Activated CD4-positive, alpha-beta T cell treated with anti-CD3 and anti-CD28 coated beads, Interleukin-2, amount 10 ng/mL, durations not matched to agents 7 days and 5 days (primary cell): ENCODE data around the gene NDUFS3. TPM values are rescaled to one million over a fixed set of nuclear protein-coding genes. Genes with fewer than 3 reads are reported as not detected.

Experiments used
- CTCF ChIA-PET: fragments of 350-600 bp; sonication (Branson Sonifier 250); formaldehyde crosslinking; loops from one replicate; lab custom pipeline; 2021; ENCODE audit warnings: antibody characterized with exemption; lab: Charles Lee
- POLR2A ChIA-PET: fragments of 350-600 bp; sonication (Branson Sonifier 250); formaldehyde crosslinking; loops from one replicate; lab custom pipeline; 2021; ENCODE audit warnings: antibody characterized with exemption; lab: Charles Lee
- DNase-seq: peaks from one replicate; pipeline ENCODE4 v3.0.0-alpha.2; 2020
- H3K27ac Mint-ChIP-seq: one replicate; pipeline ENCODE4 v1.8.0; 2021; ENCODE audit warnings: mild to moderate bottlenecking, moderate library complexity, mixed read lengths
- H3K27me3 Mint-ChIP-seq: one replicate; pipeline ENCODE4 v1.8.0; 2021; ENCODE audit warnings: mixed read lengths
- H3K36me3 Mint-ChIP-seq: one replicate; pipeline ENCODE4 v1.8.0; 2021; ENCODE audit warnings: low read depth, mixed read lengths
- H3K4me1 Mint-ChIP-seq: one replicate; pipeline ENCODE4 v1.8.0; 2021; ENCODE audit warnings: mixed read lengths
- H3K4me3 Mint-ChIP-seq: one replicate; pipeline ENCODE4 v1.8.0; 2021; ENCODE audit warnings: mild to moderate bottlenecking, moderate library complexity, mixed read lengths
- H3K9me3 Mint-ChIP-seq: one replicate; pipeline ENCODE4 v1.8.0; 2021; ENCODE audit warnings: mixed read lengths
- total RNA-seq, 2 experiments: library from RNA; stranded (reverse); gene quantifications; one replicate each; pipeline ENCODE4 v1.2.3, GENCODE V29; 2021

NDUFS3 gene
- total RNA-seq, 2 experiments from 2014 or later, result 105 to 110 TPM

- H3K4me3 Mint-ChIP-seq, result peak overlapping the region; percentile 81
- H3K4me1 Mint-ChIP-seq, result peaks cover 30% of the 10 kb centered on the region
- peak overlapping the region; percentile 89 for H3K27ac Mint-ChIP-seq
- H3K9me3 Mint-ChIP-seq, result no peaks in the 10 kb centered on the region
- ChIA-PET CTCF (interaction anchor here (0.6 to 2.9 kb wide), 3 partner anchors 11 to 163 kb away, joined by 3 to 14 read pairs (median 4); partner anchors contain the start of gene CELF1), POLR2A (no interaction called here)
- DNase-seq, result no peak
- H3K27me3 Mint-ChIP-seq, result no peaks in the 10 kb centered on the region
- peaks cover 7% of the 10 kb centered on the region for H3K36me3 Mint-ChIP-seq
Observed at GRCh38 chr11:47564933-47565339, 13.9 kb upstream of the NDUFS3 start.

- Mint-ChIP-seq H3K4me1 (peaks cover 30% of the 10 kb centered on the region), H3K4me3 (peak within 1 kb of the TSS; percentile 81), H3K27me3 (no peaks in the 10 kb centered on the region), H3K27ac (peak within 1 kb of the TSS; percentile 89), H3K36me3 (peaks cover 7% of the 10 kb centered on the region), H3K9me3 (no peaks in the 10 kb centered on the region)
- CTCF ChIA-PET, result interaction anchor here (1.7 to 2.9 kb wide), 3 partner anchors 11 to 49 kb away, joined by 3 to 14 read pairs (median 8); partner anchors contain the start of gene CELF1
- peak; percentile 70 for DNase-seq
- POLR2A ChIA-PET, result interaction anchor here (1.0 kb wide), 1 partner anchor 12 kb away, joined by 3 read pairs; no protein-coding TSS in a partner anchor
Observed at GRCh38 chr11:47565340-47566148, 13.3 kb upstream of the NDUFS3 start, which contains the start of gene PTPMT1. Gene PTPMT1, plus strand, starts transcription at chr11:47565599. Its CDS starts 24 bp downstream, at chr11:47565623.

GRCh38 chr11:47566149-47566698 lies 12.7 kb upstream of the NDUFS3 start:
- Mint-ChIP-seq H3K4me1 (peaks cover 30% of the 10 kb centered on the region), H3K4me3 (peak overlapping the region; percentile 81), H3K27ac (peak overlapping the region; percentile 83), H3K9me3 (no peaks in the 10 kb centered on the region), H3K27me3 (no peaks in the 10 kb centered on the region), H3K36me3 (peaks cover 11% of the 10 kb centered on the region)
- ChIA-PET POLR2A (interaction anchor here (1.0 kb wide), 1 partner anchor 12 kb away, joined by 3 read pairs; no protein-coding TSS in a partner anchor), CTCF (interaction anchor here (0.6 to 2.9 kb wide), 6 partner anchors 10 to 92 kb away, joined by 3 to 14 read pairs (median 3); partner anchors contain the start of gene CELF1)
- DNase-seq, result no peak

- DNase-seq, result no peak
- Mint-ChIP-seq H3K27ac (no peak overlapping the region), H3K9me3 (no peaks in the 10 kb centered on the region), H3K36me3 (peaks cover 38% of the 10 kb centered on the region), H3K27me3 (no peaks in the 10 kb centered on the region), H3K4me3 (no peak overlapping the region), H3K4me1 (peaks cover 22% of the 10 kb centered on the region)
- CTCF ChIA-PET, result interaction anchor here (0.6 to 1.8 kb wide), 4 partner anchors 11 to 52 kb away, joined by 4 to 6 read pairs (median 5); no protein-coding TSS in a partner anchor
- POLR2A ChIA-PET, result interaction anchor here (0.5 kb wide), 1 partner anchor 74 kb away, joined by 3 read pairs; no protein-coding TSS in a partner anchor
Observed at GRCh38 chr11:47569646-47570045, 9.2 kb upstream of the NDUFS3 start.

- H3K4me3 Mint-ChIP-seq, result no peak overlapping the region
- H3K9me3 Mint-ChIP-seq, result no peaks in the 10 kb centered on the region
- CTCF ChIA-PET, result interaction anchor here (0.6 to 1.8 kb wide), 3 partner anchors 10 to 654 kb away, joined by 3 to 6 read pairs (median 3); no protein-coding TSS in a partner anchor
- peaks cover 20% of the 10 kb centered on the region for H3K4me1 Mint-ChIP-seq
- no peaks in the 10 kb centered on the region for H3K27me3 Mint-ChIP-seq
- POLR2A ChIA-PET, result no interaction called here
- no peak for DNase-seq
- peaks cover 45% of the 10 kb centered on the region for H3K36me3 Mint-ChIP-seq
- no peak overlapping the region for H3K27ac Mint-ChIP-seq
Observed at GRCh38 chr11:47570651-47571356, 8.1 kb upstream of the NDUFS3 start.

GRCh38 chr11:47571357-47571729 lies 7.5 kb upstream of the NDUFS3 start:
- ChIA-PET CTCF (interaction anchor here (1.3 kb wide), 1 partner anchor 16 kb away, joined by 3 read pairs; no protein-coding TSS in a partner anchor), POLR2A (no interaction called here)
- Mint-ChIP-seq H3K36me3 (peaks cover 47% of the 10 kb centered on the region), H3K9me3 (no peaks in the 10 kb centered on the region), H3K27ac (no peak overlapping the region), H3K4me1 (peaks cover 16% of the 10 kb centered on the region), H3K27me3 (no peaks in the 10 kb centered on the region), H3K4me3 (no peak overlapping the region)
- DNase-seq, result no peak

- DNase-seq, result no peak
- Mint-ChIP-seq H3K4me1 (peaks cover 11% of the 10 kb centered on the region), H3K27ac (no peak overlapping the region), H3K9me3 (no peaks in the 10 kb centered on the region), H3K36me3 (peaks cover 50% of the 10 kb centered on the region), H3K27me3 (no peaks in the 10 kb centered on the region), H3K4me3 (no peak overlapping the region)
- ChIA-PET CTCF (interaction anchor here (1.3 to 1.4 kb wide), 2 partner anchors 15 to 17 kb away, joined by 3 read pairs; no protein-coding TSS in a partner anchor), POLR2A (no interaction called here)
Observed at GRCh38 chr11:47571895-47572294, 7.0 kb upstream of the NDUFS3 start.

- Mint-ChIP-seq H3K27me3 (no peaks in the 10 kb centered on the region), H3K4me1 (peaks cover 18% of the 10 kb centered on the region), H3K4me3 (no peak overlapping the region), H3K27ac (no peak overlapping the region), H3K9me3 (no peaks in the 10 kb centered on the region), H3K36me3 (peaks cover 56% of the 10 kb centered on the region)
- CTCF ChIA-PET, result interaction anchor here (0.5 to 1.4 kb wide), 2 partner anchors 16 to 293 kb away, joined by 3 to 6 read pairs; no protein-coding TSS in a partner anchor
- POLR2A ChIA-PET, result interaction anchor here (0.6 kb wide), 1 partner anchor 1002 kb away, joined by 3 read pairs; no protein-coding TSS in a partner anchor
- DNase-seq, result no peak
Observed at GRCh38 chr11:47572715-47573255, 6.1 kb upstream of the NDUFS3 start.

- DNase-seq, result no peak
- Mint-ChIP-seq H3K27ac (no peak overlapping the region), H3K4me3 (no peak overlapping the region), H3K9me3 (no peaks in the 10 kb centered on the region), H3K36me3 (peaks cover 57% of the 10 kb centered on the region), H3K27me3 (no peaks in the 10 kb centered on the region), H3K4me1 (peaks cover 22% of the 10 kb centered on the region)
- ChIA-PET POLR2A (no interaction called here), CTCF (interaction anchor here (1.4 kb wide), 1 partner anchor 17 kb away, joined by 3 read pairs; no protein-coding TSS in a partner anchor)
Observed at GRCh38 chr11:47573321-47573720, 5.6 kb upstream of the NDUFS3 start.

GRCh38 chr11:47577460-47578041 lies 1.3 kb upstream of the NDUFS3 start:
- Mint-ChIP-seq H3K36me3 (peaks cover 54% of the 10 kb centered on the region), H3K27ac (peak overlapping the region; percentile 99), H3K4me1 (peaks cover 38% of the 10 kb centered on the region), H3K9me3 (no peaks in the 10 kb centered on the region), H3K27me3 (no peaks in the 10 kb centered on the region), H3K4me3 (peak overlapping the region; percentile 94)
- POLR2A ChIA-PET, result interaction anchor here (0.6 to 1.1 kb wide), 3 partner anchors 11 to 43 kb away, joined by 3 read pairs; no protein-coding TSS in a partner anchor
- DNase-seq, result no peak
- CTCF ChIA-PET, result interaction anchor here (0.5 to 3.8 kb wide), 4 partner anchors 9 to 41 kb away, joined by 3 to 18 read pairs (median 6); partner anchors contain the start of genes CELF1 and PTPMT1

- Mint-ChIP-seq H3K9me3 (no peaks in the 10 kb centered on the region), H3K4me3 (no peak overlapping the region), H3K4me1 (peaks cover 18% of the 10 kb centered on the region), H3K27ac (no peak overlapping the region), H3K27me3 (no peaks in the 10 kb centered on the region), H3K36me3 (peaks cover 29% of the 10 kb centered on the region)
- no peak for DNase-seq
- ChIA-PET POLR2A (no interaction called here), CTCF (interaction anchor here (0.5 to 0.7 kb wide), 3 partner anchors 46 to 98 kb away, joined by 3 to 4 read pairs (median 3); no protein-coding TSS in a partner anchor)
Observed at GRCh38 chr11:47583844-47584243, 5.0 kb downstream of the NDUFS3 start.
